ENCODE measurements around the gene ITGB2.
A peak's percentile ranks its signal among the peaks of the same experiment; 100 is the strongest.

The ITGB2 gene

DNA sequence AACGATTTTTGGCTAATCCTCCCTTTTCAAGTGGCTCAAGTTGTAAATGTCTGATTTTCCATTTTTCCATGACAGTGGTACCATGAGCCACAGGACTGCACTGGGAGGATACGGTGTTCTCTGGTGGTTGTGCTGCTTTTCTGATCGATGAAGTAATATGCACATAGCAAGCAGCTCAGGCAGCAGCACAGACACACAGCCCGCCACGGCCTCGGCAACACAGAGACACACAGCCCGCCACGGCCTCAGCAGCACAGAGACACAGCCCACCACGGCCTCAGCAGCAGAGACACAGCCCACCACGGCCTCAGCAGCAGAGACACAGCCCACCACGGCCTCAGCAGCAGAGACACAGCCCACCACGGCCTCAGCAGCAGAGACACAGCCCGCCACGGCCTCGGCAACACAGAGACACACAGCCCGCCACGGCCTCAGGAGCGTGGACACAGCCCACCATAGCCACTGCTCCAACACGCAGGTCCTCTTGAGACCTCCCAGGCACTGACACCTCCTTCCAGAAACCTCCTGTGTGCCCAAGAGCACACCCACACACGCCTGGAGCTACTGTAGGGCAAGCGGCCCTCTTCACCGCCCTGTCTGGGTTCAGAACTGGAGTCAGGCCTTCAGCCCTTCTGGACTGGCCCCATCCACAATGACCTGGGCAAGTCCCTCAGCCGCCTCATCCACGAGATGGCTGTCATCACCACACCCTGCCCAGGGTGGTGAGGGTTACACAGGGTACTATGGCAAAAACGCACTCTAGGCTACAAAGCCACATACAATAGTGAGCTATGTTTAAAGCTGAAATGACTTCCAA is 57.6 kb downstream of the ITGB2 start:
- no peak for DNase-seq

GRCh38 chr21:44858791-44859190 is 61.9 kb downstream of the ITGB2 start:
- no peak for DNase-seq

DNA sequence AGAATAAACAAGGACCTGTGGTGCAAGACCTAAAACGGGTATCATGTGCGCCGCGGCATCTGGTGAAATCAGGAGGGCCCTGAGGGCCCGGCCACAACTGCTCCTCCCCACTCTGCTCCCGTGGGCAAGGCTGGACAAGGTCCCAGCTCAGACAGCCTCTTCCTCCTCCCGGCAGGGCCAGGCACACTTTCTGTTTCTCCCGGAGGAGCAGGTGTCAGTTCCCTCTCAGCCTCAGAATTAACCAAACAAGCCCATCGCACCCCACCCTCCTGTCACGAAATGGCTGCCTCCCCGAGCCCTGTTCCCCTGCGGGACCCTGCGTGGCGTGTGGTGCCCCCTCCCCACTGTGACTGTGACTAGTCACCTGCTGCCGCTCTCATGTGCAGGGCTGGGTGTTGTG is 62.4 kb downstream of the ITGB2 start:
- no peak for DNase-seq

DNA sequence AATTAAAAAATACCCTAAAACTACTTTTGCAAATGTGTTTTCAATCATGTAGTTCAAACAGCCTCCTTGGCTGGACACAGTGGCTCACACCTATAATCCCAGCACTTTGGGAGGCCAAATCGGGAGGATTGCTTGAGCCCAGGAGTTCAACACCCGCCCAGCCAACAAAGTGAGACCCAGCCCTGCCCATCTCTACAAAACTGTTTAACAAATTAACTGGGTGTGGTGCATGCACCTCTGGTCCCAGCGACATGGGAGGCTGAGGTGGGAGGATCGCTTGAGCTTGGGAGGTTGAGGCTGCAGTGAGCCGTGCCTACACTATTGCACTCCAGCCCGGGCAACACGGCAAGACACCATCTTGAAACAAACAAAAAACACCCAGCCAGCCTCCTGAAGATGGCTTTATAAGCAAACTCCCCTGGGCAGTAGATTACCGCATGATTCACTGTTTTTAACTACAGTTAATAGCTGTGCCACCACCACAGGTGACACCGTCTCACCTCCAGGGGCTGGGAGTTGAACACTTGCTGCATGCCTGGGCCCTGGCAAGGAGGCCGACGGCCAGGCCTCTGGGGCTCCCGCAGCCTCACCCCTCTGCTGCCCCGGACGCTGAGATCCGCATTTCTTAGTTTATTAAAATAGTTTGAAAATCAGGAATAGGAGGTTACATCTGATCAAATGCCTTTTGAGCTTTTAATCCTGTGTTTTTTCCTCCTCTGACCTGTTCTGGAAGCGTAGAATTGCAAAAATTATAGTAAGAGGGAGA is 63.4 kb downstream of the ITGB2 start:
- DNase-seq = no peak

- no peak for DNase-seq
These were observed 64.6 kb downstream of the ITGB2 start for GRCh38 chr21:44856131-44856530.

GRCh38 chr21:44855572-44855971 is 65.1 kb downstream of the ITGB2 start:
- no peak for DNase-seq

DNA sequence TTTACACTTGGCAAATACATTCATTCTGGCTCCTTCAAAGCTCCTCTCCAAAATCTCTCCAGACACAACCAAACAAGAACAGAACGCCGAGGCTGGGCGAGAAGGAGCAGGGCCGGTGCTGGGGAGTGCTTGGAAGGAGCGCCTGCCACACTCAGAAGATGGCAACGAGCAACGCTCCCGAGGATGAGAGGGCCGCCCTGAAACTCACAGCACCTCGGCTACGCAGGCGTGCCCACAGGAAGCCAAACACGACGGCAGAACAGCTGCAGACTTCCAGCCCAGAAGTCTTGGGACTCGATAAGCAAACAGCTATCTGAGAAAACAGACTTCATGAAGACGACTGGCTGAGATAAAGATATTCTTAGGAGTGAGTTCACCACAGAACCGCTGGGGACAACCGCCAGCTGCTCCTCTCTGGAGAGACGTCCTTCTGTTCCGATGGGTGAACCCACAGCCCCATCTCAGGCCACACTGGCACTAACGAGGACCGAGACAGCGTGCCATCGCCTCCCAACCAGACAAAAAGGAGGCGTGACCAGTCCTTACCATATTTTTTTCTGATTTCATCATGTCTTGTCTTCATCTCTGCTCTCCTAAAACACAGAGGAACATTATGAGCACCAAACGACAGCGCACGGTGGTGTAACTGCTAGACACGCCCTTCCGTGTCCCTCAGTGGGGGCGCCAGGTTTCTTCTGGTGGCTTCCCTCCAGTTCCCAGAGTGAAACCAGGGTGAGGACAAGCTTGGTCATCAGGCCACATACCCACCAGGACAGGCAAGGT is 65.8 kb downstream of the ITGB2 start:
- DNase-seq = no peak

DNA sequence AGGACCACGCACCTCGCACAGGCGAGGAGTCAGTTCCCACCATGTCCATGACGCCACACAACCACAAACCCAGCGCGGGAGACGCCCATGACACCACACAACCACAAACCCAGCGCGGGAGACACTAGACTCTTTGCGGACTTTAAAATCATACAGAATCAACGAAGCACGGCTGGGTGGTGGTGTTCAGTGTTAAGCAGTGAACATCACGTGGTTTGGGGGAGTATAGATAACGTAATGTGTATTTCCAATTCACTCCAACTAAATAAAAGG is 66.4 kb downstream of the ITGB2 start:
- peak; percentile 26 for DNase-seq

GRCh38 chr21:44853601-44854390 is 66.9 kb downstream of the ITGB2 start:
- no peak for DNase-seq

DNA sequence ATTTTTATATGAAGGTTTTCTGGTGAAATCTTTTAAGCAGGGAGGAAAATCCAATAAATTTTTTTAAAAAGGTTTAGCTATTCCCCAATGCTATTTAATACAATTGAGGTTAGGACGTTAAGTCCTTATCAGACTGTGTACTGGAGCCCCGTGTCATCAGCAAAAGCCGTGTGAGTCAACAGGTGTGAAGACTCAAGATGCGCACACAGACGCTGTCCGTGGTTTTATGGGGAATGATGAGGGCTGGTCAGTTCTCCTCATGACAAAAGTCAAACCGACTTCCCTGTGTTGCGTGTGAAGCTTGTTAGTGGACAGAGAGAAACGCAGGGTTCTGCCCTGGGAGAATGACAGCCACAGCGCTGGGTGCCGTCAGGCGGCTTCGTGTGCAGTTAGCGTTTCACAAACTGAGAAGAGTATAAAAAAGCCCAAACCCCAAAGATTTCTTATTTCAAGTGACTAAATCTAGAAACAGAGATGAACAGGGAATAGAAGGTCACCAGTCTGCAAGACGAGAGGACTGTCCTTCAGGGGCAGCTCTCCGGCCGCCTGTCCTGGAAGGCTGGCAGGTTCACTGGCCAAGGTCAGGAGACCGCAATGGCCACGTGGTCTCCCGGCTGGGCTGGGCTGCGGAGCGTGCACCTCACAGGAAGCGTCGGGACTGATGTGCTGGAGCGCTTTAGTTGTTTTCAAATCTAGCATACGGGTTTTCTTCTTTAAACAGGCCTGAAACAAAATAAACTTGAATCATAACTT is 69.6 kb downstream of the ITGB2 start:
- DNase-seq = no peak

DNA sequence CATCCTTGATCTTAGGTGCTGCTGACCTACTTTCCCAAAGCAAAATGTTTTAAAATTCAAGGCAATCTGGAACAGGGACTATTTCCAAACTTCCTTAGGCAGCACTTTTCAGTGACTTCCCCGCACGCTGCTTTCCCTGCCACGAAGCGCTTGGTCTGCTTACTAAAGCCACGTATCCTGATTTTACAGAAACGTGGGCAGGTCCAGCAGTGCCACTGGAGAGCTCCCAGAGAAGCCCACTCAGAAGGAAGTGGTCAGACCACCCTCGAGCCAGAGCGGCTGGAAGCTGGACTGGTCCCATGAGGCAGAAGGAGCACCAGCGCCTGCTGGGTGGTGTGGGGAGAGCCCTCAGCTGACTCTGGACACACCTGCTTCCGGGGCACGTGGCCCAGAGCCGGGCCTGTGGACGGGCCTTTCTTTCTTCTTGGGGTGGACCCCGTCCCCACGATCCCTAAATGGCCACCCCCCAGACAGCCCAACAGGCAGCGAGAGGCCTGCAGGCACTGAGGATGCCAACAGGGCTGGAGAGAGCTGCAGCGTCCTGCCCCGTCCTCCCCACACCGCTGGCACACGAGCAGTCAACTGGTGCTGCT is 70.4 kb downstream of the ITGB2 start:
- no peak for DNase-seq

DNA sequence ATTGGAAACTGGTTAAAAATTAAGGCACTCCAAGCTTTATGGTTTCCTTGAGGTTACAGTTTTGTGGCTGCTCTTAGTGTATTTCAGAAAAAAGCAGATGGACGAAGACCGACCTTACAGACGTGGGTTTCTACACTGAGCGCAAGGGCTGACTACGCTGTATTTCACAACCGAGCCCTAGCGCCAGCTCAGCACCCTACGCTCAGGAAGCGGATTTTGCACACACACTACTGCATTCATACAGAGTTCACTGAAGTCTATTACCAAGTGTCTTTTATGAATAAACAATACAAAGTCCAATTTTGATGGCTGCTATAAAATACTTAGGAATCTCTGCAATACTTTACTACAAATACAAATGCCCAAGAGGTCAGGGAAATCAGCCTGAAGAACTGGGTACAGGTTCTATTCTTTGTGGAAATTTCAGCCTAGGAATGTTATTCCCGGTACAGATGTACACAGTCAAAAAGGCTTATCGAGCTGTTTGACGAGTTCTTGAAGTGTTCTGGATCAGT is 71.0 kb downstream of the ITGB2 start:
- no peak for DNase-seq

GRCh38 chr21:44848821-44849521 is 71.7 kb downstream of the ITGB2 start:
- DNase-seq = no peak

- no peak for DNase-seq
These were observed 73.2 kb downstream of the ITGB2 start for GRCh38 chr21:44847261-44848056.

GRCh38 chr21:44846485-44847260 is 74.0 kb downstream of the ITGB2 start:
- DNase-seq = peak; percentile 40

DNA sequence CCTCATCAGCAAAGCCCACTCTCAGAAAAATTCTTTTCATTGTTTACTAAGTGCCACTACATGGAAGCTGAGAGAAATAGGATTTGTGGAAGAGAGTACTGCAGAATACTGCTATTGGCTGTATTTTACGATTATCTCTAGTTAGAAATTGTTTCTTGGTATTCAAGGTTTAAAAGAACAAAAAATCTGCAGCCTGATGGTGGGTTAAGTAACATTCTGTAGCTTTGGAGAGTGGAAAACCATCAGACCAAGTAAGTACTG is 74.5 kb downstream of the ITGB2 start:
- no peak for DNase-seq

DNA sequence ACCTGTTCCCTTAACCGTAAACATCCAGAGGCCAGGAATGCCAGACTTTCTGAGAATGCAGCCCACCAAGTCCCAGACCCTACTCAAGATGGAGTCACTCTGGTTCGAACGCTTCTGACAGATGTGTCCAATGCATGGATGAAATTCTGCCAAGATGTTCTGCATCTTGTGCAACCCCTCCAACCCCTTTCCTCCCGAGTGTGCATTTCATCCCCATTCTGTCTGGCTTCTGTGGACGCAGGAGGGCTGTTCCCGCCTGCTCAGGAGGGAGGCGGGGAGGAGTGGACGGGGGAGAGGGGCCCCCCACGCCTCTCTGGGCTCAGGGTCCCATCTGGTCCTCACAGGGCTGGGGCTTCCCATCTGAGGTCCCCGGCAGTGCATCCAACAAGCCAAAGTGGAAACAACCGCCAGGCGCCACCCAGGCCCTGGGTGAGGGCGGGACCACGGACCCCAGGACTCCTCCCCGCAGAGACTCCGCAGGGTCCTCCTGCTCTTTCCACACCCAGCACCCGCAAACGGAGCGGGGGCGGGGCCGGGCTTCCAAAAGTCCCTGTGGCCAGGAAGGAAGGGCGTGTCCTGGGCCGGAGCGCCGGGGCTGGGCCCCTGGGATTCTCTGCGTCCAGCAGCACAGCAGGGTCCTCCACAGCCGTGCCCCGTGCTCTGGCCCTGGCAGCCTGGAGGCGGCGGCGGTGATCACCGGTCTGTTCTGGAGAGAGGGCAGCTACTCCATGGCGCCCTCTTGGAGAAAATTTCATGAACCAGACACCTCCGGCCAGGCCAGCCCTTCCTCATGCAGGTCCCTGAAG is 75.1 kb downstream of the ITGB2 start:
- DNase-seq = peak; percentile 52

DNA sequence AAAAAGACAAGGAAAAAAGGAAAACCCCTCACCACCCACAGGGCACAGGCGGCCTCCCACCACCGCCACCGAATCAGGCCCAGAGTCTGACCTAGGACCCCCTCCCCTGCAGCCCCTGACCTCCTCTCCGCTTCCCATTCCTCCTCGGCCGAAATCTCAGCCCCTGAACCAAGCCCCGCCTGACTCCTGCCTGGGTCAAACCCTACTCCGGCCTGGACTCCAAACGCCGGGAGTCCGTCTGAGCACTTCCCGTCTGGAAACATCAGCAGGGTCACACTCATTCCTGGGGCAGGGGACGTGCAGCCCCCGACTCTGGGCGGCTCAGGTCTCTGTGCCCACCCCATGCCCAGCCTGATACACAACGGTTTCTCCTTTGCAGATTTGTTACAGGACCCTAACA is 76.4 kb downstream of the ITGB2 start:
- DNase-seq = no peak

Measured in CD4-positive, alpha-beta T cell treated with Interleukin-12 subunit alpha and Interleukin-12 subunit beta, for 1 hour (primary cell).